HUES48 (cell line): Measurements from ENCODE around the gene ZFAND3.

ENCODE experiments used
- H3K27ac ChIP-seq: one replicate; pipeline ENCODE4 v1.7.0; 2013; ENCODE audit warnings: low read depth, low read length, inconsistent platforms
- H3K27me3 ChIP-seq: 2 replicates; pipeline ENCODE4 v1.6.1; 2013; ENCODE audit warnings: mild to moderate bottlenecking, low read length; ENCODE audit not compliant: control insufficient read depth, insufficient read depth
- H3K36me3 ChIP-seq: 2 replicates; pipeline ENCODE4 v1.6.1; 2013; ENCODE audit warnings: low read length; ENCODE audit not compliant: control insufficient read depth, insufficient read depth
- H3K4me1 ChIP-seq: 2 replicates; pipeline ENCODE4 v1.6.1; 2013; ENCODE audit warnings: mild to moderate bottlenecking, low read length; ENCODE audit not compliant: control insufficient read depth, insufficient read depth
- H3K4me3 ChIP-seq: 2 replicates; pipeline ENCODE4 v1.5.1; 2013; ENCODE audit warnings: mild to moderate bottlenecking, low read depth, low read length
- H3K9ac ChIP-seq: 2 replicates; pipeline ENCODE4 v1.6.1; 2013; ENCODE audit warnings: mild to moderate bottlenecking, low read depth, low read length, moderate library complexity
- H3K9me3 ChIP-seq: 2 replicates; pipeline ENCODE4 v1.6.1; 2013; ENCODE audit warnings: low read length; ENCODE audit not compliant: control insufficient read depth, insufficient read depth

Gene ZFAND3

GRCh38 chr6:37974381-37974780 is 154.9 kb downstream of the ZFAND3 start:
- Histone ChIP-seq H3K27ac (no peak overlapping the region), H3K9ac (no peak overlapping the region), H3K4me3 (no peak overlapping the region), H3K9me3 (peaks cover 6% of the 10 kb centered on the region), H3K4me1 (no peaks in the 10 kb centered on the region), H3K36me3 (no peaks in the 10 kb centered on the region), H3K27me3 (no peaks in the 10 kb centered on the region)

GRCh38 chr6:37974943-37975342 is 155.4 kb downstream of the ZFAND3 start:
- Histone ChIP-seq H3K27me3 (no peaks in the 10 kb centered on the region), H3K9ac (no peak overlapping the region), H3K27ac (no peak overlapping the region), H3K36me3 (no peaks in the 10 kb centered on the region), H3K4me1 (no peaks in the 10 kb centered on the region), H3K4me3 (no peak overlapping the region), H3K9me3 (peaks cover 6% of the 10 kb centered on the region)

- no peak overlapping the region for H3K4me3 ChIP-seq
- no peaks in the 10 kb centered on the region for H3K27me3 ChIP-seq
- H3K4me1 ChIP-seq: no peaks in the 10 kb centered on the region
- no peak overlapping the region for H3K27ac ChIP-seq
- no peaks in the 10 kb centered on the region for H3K36me3 ChIP-seq
- H3K9ac ChIP-seq: no peak overlapping the region
- peaks cover 6% of the 10 kb centered on the region for H3K9me3 ChIP-seq
These were observed 158.2 kb downstream of the ZFAND3 start for GRCh38 chr6:37977715-37978114.

DNA sequence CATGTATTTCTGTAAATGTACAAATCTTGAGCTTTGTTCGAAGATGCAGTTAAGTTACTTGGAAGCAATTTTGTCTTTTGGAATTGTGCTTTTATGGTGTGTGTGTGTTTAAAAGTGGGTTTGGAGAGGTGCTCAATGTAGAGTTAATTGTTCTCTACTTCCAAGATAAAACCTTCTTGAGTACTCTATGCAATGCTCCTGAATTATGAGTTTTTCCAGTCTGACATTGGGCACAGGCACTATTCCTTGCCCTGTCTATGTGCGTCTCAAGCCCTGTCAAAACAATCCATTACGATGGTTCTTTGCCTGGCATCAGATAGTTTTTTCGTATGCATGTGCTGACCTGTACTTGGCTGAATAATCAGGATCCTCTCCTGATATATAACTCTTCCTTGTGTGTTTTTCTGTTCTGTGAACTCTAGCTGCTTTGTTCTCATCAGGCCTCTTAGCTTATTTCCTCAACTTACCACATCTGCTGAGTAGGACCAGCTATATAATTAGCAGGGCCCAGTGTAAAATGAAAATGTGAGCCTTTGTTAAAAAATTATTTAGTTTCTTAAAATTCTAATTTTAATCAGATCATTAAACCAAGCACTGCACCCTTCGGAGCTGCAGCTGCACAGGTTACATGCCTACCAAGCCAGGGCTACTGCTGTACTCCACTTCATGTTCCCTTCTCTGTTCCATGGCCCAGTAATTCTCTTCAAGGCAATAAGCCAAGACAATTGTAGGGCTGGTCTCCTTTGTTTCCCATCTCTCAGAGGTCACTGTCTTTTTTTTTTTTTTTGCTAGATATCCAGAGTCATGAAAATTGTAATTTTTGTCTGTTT is 160.1 kb downstream of the ZFAND3 start:
- Histone ChIP-seq H3K9ac (no peak overlapping the region), H3K9me3 (peaks cover 5% of the 10 kb centered on the region), H3K27ac (no peak overlapping the region), H3K36me3 (no peaks in the 10 kb centered on the region), H3K4me3 (no peak overlapping the region), H3K27me3 (no peaks in the 10 kb centered on the region), H3K4me1 (no peaks in the 10 kb centered on the region)

GRCh38 chr6:37980222-37980595 is 160.7 kb downstream of the ZFAND3 start:
- Histone ChIP-seq H3K4me1 (no peaks in the 10 kb centered on the region), H3K27me3 (no peaks in the 10 kb centered on the region), H3K4me3 (no peak overlapping the region), H3K36me3 (no peaks in the 10 kb centered on the region), H3K27ac (no peak overlapping the region), H3K9me3 (no peaks in the 10 kb centered on the region), H3K9ac (no peak overlapping the region)

- no peak overlapping the region for H3K27ac ChIP-seq
- H3K4me1 ChIP-seq: no peaks in the 10 kb centered on the region
- no peaks in the 10 kb centered on the region for H3K9me3 ChIP-seq
- no peaks in the 10 kb centered on the region for H3K27me3 ChIP-seq
- H3K4me3 ChIP-seq: no peak overlapping the region
- no peak overlapping the region for H3K9ac ChIP-seq
- no peaks in the 10 kb centered on the region for H3K36me3 ChIP-seq
These were observed 162.1 kb downstream of the ZFAND3 start for GRCh38 chr6:37981626-37982025.

- H3K36me3 ChIP-seq: no peaks in the 10 kb centered on the region
- no peaks in the 10 kb centered on the region for H3K4me1 ChIP-seq
- no peak overlapping the region for H3K27ac ChIP-seq
- H3K27me3 ChIP-seq: no peaks in the 10 kb centered on the region
- H3K9me3 ChIP-seq: no peaks in the 10 kb centered on the region
- no peak overlapping the region for H3K4me3 ChIP-seq
- H3K9ac ChIP-seq: no peak overlapping the region
These were observed 162.8 kb downstream of the ZFAND3 start for GRCh38 chr6:37982317-37982716.

GRCh38 chr6:37983720-37984501 is 164.4 kb downstream of the ZFAND3 start:
- no peaks in the 10 kb centered on the region for H3K27me3 ChIP-seq
- no peaks in the 10 kb centered on the region for H3K9me3 ChIP-seq
- no peak overlapping the region for H3K9ac ChIP-seq
- no peaks in the 10 kb centered on the region for H3K4me1 ChIP-seq
- H3K36me3 ChIP-seq: no peaks in the 10 kb centered on the region
- H3K4me3 ChIP-seq: no peak overlapping the region
- H3K27ac ChIP-seq: no peak overlapping the region

DNA sequence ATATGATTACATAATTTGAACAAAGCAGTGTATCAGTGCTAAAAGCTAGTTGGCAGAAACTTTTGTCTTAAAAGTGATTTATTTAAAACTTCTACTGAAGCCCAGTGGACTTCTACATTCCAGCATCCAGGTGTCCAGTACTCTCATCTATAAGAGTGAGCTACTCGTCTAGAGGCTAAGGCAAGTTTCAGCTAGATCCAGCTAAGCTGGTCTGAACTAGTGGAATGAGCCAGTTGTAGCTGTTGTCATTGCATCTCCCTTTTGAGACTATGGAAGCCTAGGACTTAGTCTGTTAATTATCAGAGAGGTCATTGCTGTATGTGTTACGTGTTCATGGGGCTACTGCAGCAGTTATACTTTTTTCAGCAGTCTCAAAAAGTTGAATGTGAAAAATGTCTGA is 165.1 kb downstream of the ZFAND3 start:
- Histone ChIP-seq H3K9ac (no peak overlapping the region), H3K27ac (no peak overlapping the region), H3K4me1 (no peaks in the 10 kb centered on the region), H3K9me3 (no peaks in the 10 kb centered on the region), H3K27me3 (no peaks in the 10 kb centered on the region), H3K36me3 (no peaks in the 10 kb centered on the region), H3K4me3 (no peak overlapping the region)

DNA sequence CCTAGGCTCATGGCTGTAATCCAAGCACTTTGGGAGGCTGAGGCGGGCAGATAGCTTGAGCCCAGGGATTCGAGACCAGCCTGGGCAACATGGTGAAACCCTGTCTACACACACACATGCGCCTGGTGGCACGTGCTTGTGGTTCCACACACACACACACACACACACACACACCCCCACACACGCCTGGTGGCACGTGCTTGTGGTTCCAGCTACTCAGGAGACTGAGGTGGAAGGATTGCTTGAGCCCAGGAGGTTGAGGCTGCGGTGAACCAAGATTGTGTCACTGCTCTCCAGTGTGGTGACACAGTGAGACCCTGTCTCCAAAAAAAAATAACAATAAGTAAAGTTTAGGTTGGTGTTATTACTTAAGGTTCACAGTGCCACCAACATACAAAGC is 165.8 kb downstream of the ZFAND3 start:
- Histone ChIP-seq H3K27ac (no peak overlapping the region), H3K36me3 (no peaks in the 10 kb centered on the region), H3K9me3 (no peaks in the 10 kb centered on the region), H3K4me1 (no peaks in the 10 kb centered on the region; the same call in 1 of the 2 replicates), H3K27me3 (no peaks in the 10 kb centered on the region), H3K9ac (no peak overlapping the region), H3K4me3 (no peak overlapping the region)

GRCh38 chr6:37987018-37987417 is 167.5 kb downstream of the ZFAND3 start:
- Histone ChIP-seq H3K4me3 (no peak overlapping the region), H3K27me3 (no peaks in the 10 kb centered on the region), H3K27ac (no peak overlapping the region), H3K9me3 (no peaks in the 10 kb centered on the region), H3K9ac (no peak overlapping the region), H3K4me1 (no peaks in the 10 kb centered on the region; the same call in 1 of the 2 replicates), H3K36me3 (no peaks in the 10 kb centered on the region)
